Vagina (tissue), 2 donors: ENCODE measurements around the gene KRTAP10-11.

Experiments used
- CTCF ChIP-seq, 3 experiments: fragments of 450-650 bp in 2 of 3; fragments of 200-600 bp in 1 of 3; sonication (generic) in 1 of 3; IDR thresholded peaks; one replicate each; pipeline ENCODE4 v1.5.1; 2017 to 2019; ENCODE audit warnings: antibody characterized with exemption in 3 of 3, mild to moderate bottlenecking in 2 of 3, moderate library complexity in 2 of 3
- POLR2A ChIP-seq, 2 donors: fragments of 450-650 bp; IDR thresholded peaks; one replicate each; pipeline ENCODE4 v1.6.1; 2017; ENCODE audit warnings: antibody characterized with exemption in 2 of 2, mild to moderate bottlenecking in 2 of 2, moderate library complexity in 2 of 2
- POLR2AphosphoS5 ChIP-seq, 2 donors: sonication (generic); formaldehyde crosslinking; IDR thresholded peaks; one replicate each; pipeline ENCODE4 v1.9.0; 2017; ENCODE audit warnings: antibody characterized with exemption in 2 of 2, mild to moderate bottlenecking in 2 of 2, low read depth in 1 of 2; ENCODE audit not compliant: insufficient read depth in 1 of 2

GRCh38 chr21:44684483-44684882, 38.3 kb downstream of the KRTAP10-11 start:
- TF ChIP-seq CTCF (IDR thresholded peaks at IDR 0.05) (no peak), POLR2A (IDR thresholded peaks at IDR 0.05) (no peak), POLR2AphosphoS5 (IDR thresholded peaks at IDR 0.05; ENCODE audit: insufficient read depth in 1 of 2, low read depth in 1 of 2) (no peak)
